ENCODE data around the gene TNXB.
"Not testable (repeated sequence)": the region's sequence is repeated elsewhere in the genome, so short reads cannot be mapped to it uniquely, and the experiment has no call there.

GRCh38 chr6:32007086-32007485 is 102.1 kb downstream of the TNXB start:
- not testable (repeated sequence) for TF ChIP-seq CTCF (conservative IDR thresholded peaks at IDR 0.05; ENCODE audit: low read length); EZH2phosphoT487 (IDR thresholded peaks at IDR 0.05; ENCODE audit: borderline replicate concordance)
